ENCODE measurements around the gene OR1K1. TPM values are rescaled to one million over a fixed set of nuclear protein-coding genes. Genes with fewer than 3 reads are reported as not detected.

OR1K1 gene
- total RNA-seq, 2 donors from 2014 or later = not detected

- H3K36me3 ChIP-seq = no peaks in the 10 kb centered on the region
- no peaks in the 10 kb centered on the region for H3K4me1 ChIP-seq
- intact Hi-C loops (cut with DNase I) = no loop called here
- no peaks in the 10 kb centered on the region for H3K9me3 ChIP-seq
- H3K27ac ChIP-seq = no peak overlapping the region
- H3K4me3 ChIP-seq = no peak overlapping the region
- no peaks in the 10 kb centered on the region for H3K27me3 ChIP-seq
- DNase-seq = no peak
- no peak overlapping the region for H3K9ac ChIP-seq (ENCODE audit: low read depth in 2 of 2, low read length in 2 of 2)
- no peak for TF ChIP-seq CTCF (IDR thresholded peaks at IDR 0.05)
Measured at GRCh38 chr9:122815544-122815943, 15.6 kb downstream of the OR1K1 start.

GRCh38 chr9:122816163-122816867 is 16.4 kb downstream of the OR1K1 start:
- DNase-seq = peak; percentile 31
- Histone ChIP-seq H3K4me1 (no peaks in the 10 kb centered on the region), H3K9me3 (no peaks in the 10 kb centered on the region), H3K27me3 (no peaks in the 10 kb centered on the region), H3K9ac (ENCODE audit: low read depth in 2 of 2, low read length in 2 of 2) (no peak overlapping the region), H3K36me3 (no peaks in the 10 kb centered on the region), H3K27ac (no peak overlapping the region), H3K4me3 (no peak overlapping the region)
- TF ChIP-seq CTCF (IDR thresholded peaks at IDR 0.05) = no peak
- intact Hi-C loops (cut with DNase I) = no loop called here

- peak overlapping the region; percentile 32 for H3K27ac ChIP-seq
- H3K36me3 ChIP-seq = no peaks in the 10 kb centered on the region
- no peak for DNase-seq
- no peaks in the 10 kb centered on the region for H3K9me3 ChIP-seq
- no peak overlapping the region for H3K9ac ChIP-seq (ENCODE audit: low read depth in 2 of 2, low read length in 2 of 2)
- TF ChIP-seq CTCF (IDR thresholded peaks at IDR 0.05) = no peak
- intact Hi-C loops (cut with DNase I) = no loop called here
- no peaks in the 10 kb centered on the region for H3K4me1 ChIP-seq
- no peak overlapping the region for H3K4me3 ChIP-seq
- H3K27me3 ChIP-seq = no peaks in the 10 kb centered on the region
Measured at GRCh38 chr9:122819326-122819725, 19.4 kb downstream of the OR1K1 start.

GRCh38 chr9:122819791-122820489 is 20.0 kb downstream of the OR1K1 start:
- DNase-seq = no peak
- Histone ChIP-seq H3K9ac (ENCODE audit: low read depth in 2 of 2, low read length in 2 of 2) (no peak overlapping the region), H3K9me3 (no peaks in the 10 kb centered on the region), H3K4me1 (no peaks in the 10 kb centered on the region), H3K27me3 (no peaks in the 10 kb centered on the region), H3K36me3 (no peaks in the 10 kb centered on the region), H3K27ac (peak overlapping the region; percentile 32), H3K4me3 (no peak overlapping the region)
- intact Hi-C loops (cut with DNase I) = no loop called here
- TF ChIP-seq CTCF (IDR thresholded peaks at IDR 0.05) = no peak

- no peak for DNase-seq
Measured at GRCh38 chr9:122820490-122820845, 20.5 kb downstream of the OR1K1 start.

More at GRCh38 chr9:122820490-122820845, 20.5 kb downstream of the OR1K1 start:
- no peak overlapping the region for H3K4me3 ChIP-seq
- H3K27me3 ChIP-seq = no peaks in the 10 kb centered on the region
- H3K36me3 ChIP-seq = no peaks in the 10 kb centered on the region
- no peaks in the 10 kb centered on the region for H3K4me1 ChIP-seq
- no peak for TF ChIP-seq CTCF (IDR thresholded peaks at IDR 0.05)
- intact Hi-C loops (cut with DNase I) = no loop called here
- H3K9ac ChIP-seq (ENCODE audit: low read depth in 2 of 2, low read length in 2 of 2) = no peak overlapping the region
- H3K9me3 ChIP-seq = no peaks in the 10 kb centered on the region
- peak overlapping the region; percentile 14 for H3K27ac ChIP-seq

Measured in colonic mucosa (tissue), 4 donors.